MCF 10A (cell line): ENCODE data around the gene ZNF83. TPM values are rescaled to one million over a fixed set of nuclear protein-coding genes. Genes with fewer than 3 reads are reported as not detected.

Source experiments
- BruUV-seq: library from RNA; stranded (reverse); fragments of 400-500 nt; replicated peaks from 2 replicates; lab custom pipeline; 2021; lab: Mats Ljungman, UMichigan
- CTCF ChIA-PET: fragments of 300-600 bp; sonication (Branson Sonifier 250); formaldehyde crosslinking; extraction: SDS; loops from one replicate; lab custom pipeline; 2021; ENCODE audit warnings: antibody characterized with exemption, inconsistent platforms; lab: Yijun Ruan, JAX
- POLR2A ChIA-PET: fragments of 300-600, 350-650 bp; sonication (Branson Sonifier 250); formaldehyde crosslinking; extraction: SDS; loops from one replicate; lab custom pipeline; 2020; ENCODE audit warnings: antibody characterized with exemption, inconsistent platforms; lab: Yijun Ruan, JAX
- DNase-seq: peaks from one replicate; pipeline ENCODE4 v3.0.0-alpha.2; 2018; ENCODE audit not compliant: unreplicated experiment
- H3K27ac Mint-ChIP-seq: one replicate; pipeline ENCODE4 v1.8.0; 2022; ENCODE audit warnings: mild to moderate bottlenecking, low read depth, mixed read lengths; ENCODE audit not compliant: unreplicated experiment
- H3K27me3 Mint-ChIP-seq: one replicate; pipeline ENCODE4 v1.8.0; 2022; ENCODE audit warnings: mixed read lengths; ENCODE audit not compliant: insufficient read depth, unreplicated experiment
- H3K36me3 Mint-ChIP-seq: one replicate; pipeline ENCODE4 v1.8.0; 2022; ENCODE audit warnings: mild to moderate bottlenecking, moderate library complexity, mixed read lengths; ENCODE audit not compliant: insufficient read depth, unreplicated experiment
- H3K4me1 Mint-ChIP-seq: one replicate; pipeline ENCODE4 v1.8.0; 2022; ENCODE audit warnings: mixed read lengths; ENCODE audit not compliant: insufficient read depth, unreplicated experiment
- H3K4me3 Mint-ChIP-seq: one replicate; pipeline ENCODE4 v1.8.0; 2022; ENCODE audit warnings: mild to moderate bottlenecking, moderate library complexity, mixed read lengths; ENCODE audit not compliant: unreplicated experiment
- H3K9me3 Mint-ChIP-seq: one replicate; pipeline ENCODE4 v1.8.0; 2022; ENCODE audit warnings: mixed read lengths; ENCODE audit not compliant: unreplicated experiment
- CTCF ChIP-seq: fragments of 200-600 bp; IDR thresholded peaks from one replicate; pipeline ENCODE4 v1.8.0; 2022; ENCODE audit warnings: antibody characterized with exemption, mild to moderate bottlenecking; ENCODE audit not compliant: unreplicated experiment
- intact Hi-C: fragments of 100-400 bp; cut with micrococcal nuclease; formaldehyde crosslinking; loops from 2 replicates; pipeline ENCODE4 v1.14.1; 2022
- total RNA-seq: library from RNA; stranded (reverse); gene quantifications from 2 replicates; pipeline ENCODE4 v1.2.3, GENCODE V29; 2022

Gene ZNF83
- total RNA-seq, 1 experiment from 2014 or later = 58.9 TPM

- intact Hi-C loops = no loop called here
- no peaks in the 10 kb centered on the region for H3K9me3 Mint-ChIP-seq
- no peak overlapping the region for H3K4me3 Mint-ChIP-seq
- DNase-seq = no peak
- H3K27ac Mint-ChIP-seq = peak overlapping the region; percentile 53
- peaks cover 36% of the 10 kb centered on the region for H3K36me3 Mint-ChIP-seq
- TF ChIP-seq CTCF = no peak
- POLR2A ChIA-PET = no interaction called here
- H3K27me3 Mint-ChIP-seq = no peaks in the 10 kb centered on the region
- peaks cover 29% of the 10 kb centered on the region for H3K4me1 Mint-ChIP-seq
- CTCF ChIA-PET = interaction anchor here (0.6 to 0.7 kb wide), 3 partner anchors 11 to 116 kb away, joined by 3 to 4 read pairs (median 3); no protein-coding TSS in a partner anchor
- BruUV-seq = TSS peak; percentile 59
These were observed 26.9 kb upstream of the ZNF83 start for GRCh38 chr19:52665027-52665426.

GRCh38 chr19:52664461-52664860, 26.3 kb upstream of the ZNF83 start:
- BruUV-seq = no TSS peak
- POLR2A ChIA-PET = interaction anchor here (0.6 kb wide), 1 partner anchor 1939 kb away, joined by 3 read pairs; no protein-coding TSS in a partner anchor
- Mint-ChIP-seq H3K4me1 (peaks cover 26% of the 10 kb centered on the region), H3K27me3 (no peaks in the 10 kb centered on the region), H3K27ac (no peak overlapping the region), H3K36me3 (peaks cover 40% of the 10 kb centered on the region), H3K4me3 (no peak overlapping the region), H3K9me3 (no peaks in the 10 kb centered on the region)
- TF ChIP-seq CTCF = no peak
- intact Hi-C loops = no loop called here
- no peak for DNase-seq
- CTCF ChIA-PET = interaction anchor here (0.6 to 0.8 kb wide), 4 partner anchors 8 to 425 kb away, joined by 3 to 4 read pairs (median 3); no protein-coding TSS in a partner anchor

- peak overlapping the region; percentile 93 for H3K27ac Mint-ChIP-seq
- BruUV-seq = no TSS peak
- H3K36me3 Mint-ChIP-seq = peaks cover 57% of the 10 kb centered on the region
- H3K27me3 Mint-ChIP-seq = no peaks in the 10 kb centered on the region
- TF ChIP-seq CTCF = no peak
- POLR2A ChIA-PET = interaction anchor here (0.7 to 1.1 kb wide), 7 partner anchors 27 to 299 kb away, joined by 3 read pairs; no protein-coding TSS in a partner anchor
- peak; percentile 69 for DNase-seq
- CTCF ChIA-PET = interaction anchor here (0.5 to 0.9 kb wide), 4 partner anchors 60 to 1757 kb away, joined by 3 read pairs; no protein-coding TSS in a partner anchor
- H3K9me3 Mint-ChIP-seq = no peaks in the 10 kb centered on the region
- no peak overlapping the region for H3K4me3 Mint-ChIP-seq
- intact Hi-C loops = no loop called here
- H3K4me1 Mint-ChIP-seq = peaks cover 26% of the 10 kb centered on the region
These were observed 24.5 kb upstream of the ZNF83 start for GRCh38 chr19:52662631-52663030.

GRCh38 chr19:52660981-52661380, 22.8 kb upstream of the ZNF83 start:
- intact Hi-C loops = no loop called here
- H3K4me1 Mint-ChIP-seq = peaks cover 26% of the 10 kb centered on the region
- H3K4me3 Mint-ChIP-seq = no peak overlapping the region
- H3K9me3 Mint-ChIP-seq = no peaks in the 10 kb centered on the region
- TF ChIP-seq CTCF = no peak
- peak overlapping the region; percentile 93 for H3K27ac Mint-ChIP-seq
- POLR2A ChIA-PET = no interaction called here
- CTCF ChIA-PET = no interaction called here
- no peaks in the 10 kb centered on the region for H3K27me3 Mint-ChIP-seq
- no TSS peak for BruUV-seq
- H3K36me3 Mint-ChIP-seq = peaks cover 58% of the 10 kb centered on the region
- DNase-seq = no peak
